Hippocampal formation (tissue), 2 donors: ENCODE results near the gene RBM8A.
A peak's percentile ranks its signal among the peaks of the same experiment; 100 is the strongest.

Experiments used
- DNase-seq, 2 donors: peaks; one replicate each; lab custom pipeline; 2025; lab: John Stamatoyannopoulos, UW

RBM8A gene

GRCh38 chr1:145927063-145927886, at the start of gene RBM8A:
Gene RBM8A, minus strand, starts transcription at chr1:145927484. Its CDS starts 58 bp downstream, at chr1:145927426.
- DNase-seq, result peak; percentile 93 to 98

- DNase-seq, result no peak
Measured at GRCh38 chr1:145977016-145977415, 49.7 kb upstream of the RBM8A start.

DNA sequence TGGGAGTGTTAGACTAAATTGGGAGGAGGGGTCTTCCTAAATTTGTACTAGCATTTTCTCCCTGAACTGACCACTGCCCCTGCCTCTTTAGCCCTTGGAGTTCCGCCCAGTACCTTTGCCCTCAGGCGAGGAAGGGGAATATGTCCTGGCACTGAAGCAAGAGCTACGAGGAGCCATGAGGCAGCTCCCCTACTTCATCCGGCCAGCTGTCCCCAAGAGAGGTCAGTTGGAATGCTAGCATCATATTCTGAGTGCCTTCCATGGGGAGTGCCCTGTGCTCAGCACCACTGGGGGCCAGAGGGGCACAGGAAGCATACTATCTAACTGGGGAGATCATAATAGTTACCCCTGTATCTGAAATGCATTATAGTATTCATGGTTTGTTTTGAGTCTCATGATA, 47.9 kb upstream of the RBM8A start:
- no peak for DNase-seq

DNA sequence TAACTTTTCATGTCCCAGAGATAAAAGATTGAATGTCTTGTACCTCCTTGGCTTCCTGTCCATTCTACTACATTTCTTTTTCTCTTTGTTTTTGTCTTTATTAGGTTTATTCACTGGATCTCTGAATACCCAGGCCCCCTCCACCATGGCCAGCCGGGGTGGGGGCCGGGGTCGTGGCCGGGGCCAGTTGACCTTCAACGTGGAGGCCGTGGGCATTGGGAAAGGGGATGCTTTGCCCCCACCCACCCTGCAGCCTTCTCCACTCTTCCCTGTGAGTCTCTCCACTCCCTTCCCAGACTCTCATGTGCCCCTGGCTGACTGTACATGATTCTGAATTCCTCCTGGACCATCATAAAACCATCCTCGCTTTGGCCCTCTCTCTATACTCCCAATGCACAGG, 47.4 kb upstream of the RBM8A start:
- DNase-seq, result no peak

DNA sequence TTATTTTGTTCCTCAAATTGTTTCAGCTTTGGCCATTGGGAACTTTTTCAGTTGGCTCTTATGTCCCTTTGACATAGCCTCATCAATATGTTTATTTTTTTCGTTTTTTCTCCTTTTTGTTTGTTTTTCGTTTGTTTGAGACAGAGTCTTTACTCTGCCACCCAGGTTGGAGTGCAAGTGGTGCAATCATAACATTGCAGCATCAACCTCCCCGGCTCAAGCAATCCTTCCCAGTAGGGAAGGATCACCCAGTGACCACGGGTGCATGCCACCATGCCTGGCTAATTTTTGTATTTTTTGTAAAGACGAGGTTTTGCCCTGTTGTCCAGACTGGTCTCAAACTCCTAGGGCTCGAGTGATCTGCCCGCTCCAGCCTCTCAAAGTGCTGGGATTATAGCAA, 45.3 kb upstream of the RBM8A start:
- DNase-seq, result no peak

- no peak for DNase-seq
Measured at GRCh38 chr1:145967288-145967687, 40.0 kb upstream of the RBM8A start.

DNA sequence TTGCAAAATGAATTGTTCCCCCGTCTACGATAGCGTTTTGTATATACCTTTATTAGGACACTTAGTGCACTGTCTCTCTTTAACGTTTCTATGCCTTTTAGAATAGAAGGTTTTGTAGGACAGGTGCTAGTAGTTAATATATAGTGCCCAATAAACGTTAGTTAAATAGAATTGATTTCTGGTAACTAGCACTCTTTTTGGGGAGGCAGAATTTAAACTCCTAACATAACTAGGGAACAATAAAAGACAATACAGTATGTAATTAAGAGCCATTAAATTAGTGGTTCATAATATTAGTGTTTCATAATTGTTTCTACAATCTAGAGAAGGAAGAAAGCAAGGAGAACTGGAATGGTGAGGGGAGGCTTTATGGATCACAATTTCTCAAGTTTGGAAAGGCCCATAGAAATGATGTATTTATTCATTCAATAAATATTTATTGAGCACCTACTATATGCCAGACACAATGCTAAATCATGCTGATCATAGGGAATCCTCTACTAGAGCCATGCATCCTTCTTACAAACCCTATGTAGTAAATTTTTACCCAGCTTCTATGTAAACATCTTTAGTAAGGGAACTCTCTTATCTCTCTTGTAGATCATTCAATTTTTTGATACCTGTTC, 37.9 kb upstream of the RBM8A start:
- DNase-seq, result no peak

GRCh38 chr1:145964328-145965118, 37.2 kb upstream of the RBM8A start, which contains the start of the genes ANKRD34A and POLR3GL:
Gene ANKRD34A, minus strand, starts transcription at chr1:145964575. Its CDS starts 2,816 bp downstream, at chr1:145961759.
Gene POLR3GL, plus strand, starts transcription at chr1:145964690. Its CDS starts 10,176 bp downstream, at chr1:145974866.
- peak; percentile 92 to 97 for DNase-seq

GRCh38 chr1:145963265-145964019, 36.2 kb upstream of the RBM8A start:
- DNase-seq, result no peak

GRCh38 chr1:145962157-145963102, 35.1 kb upstream of the RBM8A start:
- DNase-seq, result peak; percentile 63 to 86

GRCh38 chr1:145961425-145962156, 34.3 kb upstream of the RBM8A start:
- peak in 1 of 2 donors; percentile 38 for DNase-seq

GRCh38 chr1:145961109-145961424, 33.8 kb upstream of the RBM8A start:
- no peak for DNase-seq

DNA sequence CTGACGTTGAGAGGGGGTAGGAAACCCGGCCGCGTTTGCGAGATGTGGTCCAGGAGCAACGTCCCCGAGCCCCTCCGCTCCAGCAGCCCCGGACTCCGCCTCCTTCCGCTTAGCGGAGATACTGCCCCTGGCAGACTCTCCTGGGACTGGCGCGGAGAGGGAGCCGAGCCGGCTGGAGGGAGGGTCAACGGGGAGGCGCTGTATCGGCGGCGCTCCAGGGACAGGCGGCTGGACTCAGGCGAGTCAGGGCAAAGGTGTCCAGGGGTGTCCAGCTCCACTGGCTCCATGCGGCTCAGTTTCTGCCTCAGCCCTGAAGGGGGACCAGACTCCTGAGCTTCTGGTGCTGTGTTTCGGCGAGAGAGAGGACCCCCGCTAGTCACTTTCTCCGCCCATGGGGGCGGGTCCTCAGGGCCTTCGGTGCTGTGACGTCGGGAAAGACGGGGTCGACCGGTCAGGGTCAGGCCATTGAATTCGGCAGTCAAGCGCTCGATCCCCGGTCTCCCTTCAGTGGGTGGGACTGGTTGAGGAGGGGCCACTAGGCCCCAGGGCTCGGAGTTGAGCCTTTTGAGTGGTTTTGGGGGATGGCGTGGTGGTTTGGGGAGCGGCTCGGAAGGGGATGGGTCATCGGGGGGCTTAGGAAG, 33.3 kb upstream of the RBM8A start:
- DNase-seq, result peak; percentile 55 to 69

DNA sequence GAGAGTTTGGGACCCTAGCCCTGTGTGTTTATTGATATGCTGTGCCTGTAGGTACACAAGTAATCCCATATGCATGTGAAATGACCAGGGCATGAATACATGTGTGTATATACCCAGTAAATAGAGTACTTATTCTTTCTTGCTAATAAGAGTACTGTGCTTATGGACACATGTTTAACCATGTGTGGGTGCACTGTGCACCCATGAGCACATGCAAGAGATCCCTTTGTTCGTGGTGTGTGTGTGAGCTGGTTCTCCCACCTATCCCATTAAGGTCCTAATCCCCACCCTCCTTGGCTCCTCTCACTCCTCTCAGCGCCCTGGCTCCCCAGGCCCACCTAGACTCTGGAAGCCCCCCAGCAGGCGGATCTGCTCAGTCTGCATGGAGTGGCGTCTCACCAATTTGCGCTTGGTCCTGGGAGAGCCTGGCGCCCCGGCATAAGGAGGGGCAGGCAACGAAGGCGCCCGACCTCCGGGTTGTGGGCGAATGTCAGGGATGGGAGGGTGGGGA, 32.7 kb upstream of the RBM8A start:
- no peak for DNase-seq

DNA sequence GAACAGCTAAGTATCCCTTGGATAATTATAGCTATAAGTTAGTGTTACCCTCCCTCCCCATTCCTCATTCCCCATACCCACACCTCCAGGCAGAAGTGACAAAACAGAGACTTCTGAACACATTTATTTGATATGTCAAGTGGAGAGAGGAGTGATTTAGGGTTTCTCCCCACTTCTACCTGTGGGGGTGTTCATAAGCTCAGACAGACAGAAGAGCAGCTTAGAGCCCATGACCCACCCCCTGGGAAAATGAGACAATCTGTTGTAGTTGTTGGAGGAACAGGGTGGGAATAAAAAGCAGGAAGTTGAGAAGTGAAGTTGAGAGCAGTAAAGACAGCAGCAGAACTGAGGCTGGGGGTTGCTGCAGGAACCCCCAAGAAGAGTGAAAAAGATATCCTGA, 32.0 kb upstream of the RBM8A start:
- DNase-seq, result no peak

- no peak for DNase-seq
Measured at GRCh38 chr1:145958734-145959133, 31.4 kb upstream of the RBM8A start.

DNA sequence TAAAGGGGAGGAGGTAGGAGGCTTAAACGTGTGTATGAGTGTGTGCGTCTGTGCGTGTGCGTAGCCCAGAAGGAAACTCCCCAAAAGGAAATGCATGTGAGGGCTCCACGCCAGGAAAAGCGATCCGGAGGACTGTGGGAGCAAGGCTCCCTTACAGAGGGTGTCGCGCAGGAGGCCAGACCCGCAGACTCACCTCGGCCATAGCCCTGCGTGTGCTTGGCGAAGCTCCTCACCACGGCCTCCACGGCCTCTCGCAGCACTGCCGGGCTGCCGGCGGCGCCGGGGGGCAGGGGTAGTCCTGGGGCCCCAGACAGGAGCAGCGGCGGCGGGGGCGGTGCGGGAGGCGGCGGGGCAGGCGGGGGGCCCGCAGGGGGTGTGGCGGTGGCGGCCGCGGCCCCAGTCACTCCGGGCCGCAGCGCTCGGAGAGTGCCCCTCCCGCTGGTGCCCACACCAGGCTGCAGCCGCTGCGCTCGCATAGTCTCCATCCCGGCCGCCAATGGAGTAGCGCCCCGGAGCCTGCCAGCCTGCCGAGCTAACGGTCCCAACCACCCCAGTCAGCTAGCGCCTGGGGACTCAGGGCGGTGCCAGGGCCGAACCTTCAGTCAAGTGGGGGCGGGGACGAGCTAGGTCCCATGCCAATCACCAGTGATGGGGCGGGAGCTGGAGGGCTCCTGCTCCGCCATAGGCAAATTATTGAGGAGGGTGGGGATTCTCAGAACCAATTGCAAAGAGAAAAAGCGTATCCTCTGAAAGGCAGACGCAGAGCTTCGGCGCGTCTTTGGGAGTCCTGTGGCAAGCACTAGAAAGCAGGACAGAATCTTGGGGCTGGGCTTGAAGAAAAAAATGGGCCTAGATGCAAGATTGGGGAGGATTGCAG, 30.4 kb upstream of the RBM8A start, which contains the start of gene LIX1L:
LIX1L (minus strand) TSS at position 575 of the 877 bp plus-strand sequence; CDS start at position 485, 90 bp downstream.
- DNase-seq, result peak; percentile 97 to 99
